AG09309 (cell line): ENCODE data around the gene PDLIM5.
"Not testable (repeated sequence)": the region's sequence is repeated elsewhere in the genome, so short reads cannot be mapped to it uniquely, and the experiment has no call there.

Experiments used
- DNase-seq: peaks from one replicate; pipeline ENCODE4 v3.0.0-alpha.2; 2010; ENCODE audit warnings: low read depth
- H3K4me3 ChIP-seq: 2 replicates; pipeline ENCODE4 v1.5.1; 2011; ENCODE audit warnings: mild to moderate bottlenecking, low read depth, low read length, moderate library complexity; ENCODE audit not compliant: control insufficient read depth
- CTCF ChIP-seq: IDR thresholded peaks from 2 replicates; pipeline ENCODE4 v1.5.1; 2011; ENCODE audit warnings: mild to moderate bottlenecking, low read depth, low read length, inconsistent platforms; ENCODE audit not compliant: insufficient read depth, control insufficient read depth; ENCODE audit errors: missing control alignments

The PDLIM5 gene

GRCh38 chr4:94650690-94651089 lies 198.9 kb downstream of the PDLIM5 start:
- DNase-seq = no peak
- no peak overlapping the region for H3K4me3 ChIP-seq
- TF ChIP-seq CTCF = no peak

GRCh38 chr4:94653095-94653649 lies 201.4 kb downstream of the PDLIM5 start:
- H3K4me3 ChIP-seq = no peak overlapping the region
- no peak for TF ChIP-seq CTCF
- DNase-seq = no peak

- no peak for DNase-seq
- no peak overlapping the region for H3K4me3 ChIP-seq
- TF ChIP-seq CTCF = no peak
These were observed 202.4 kb downstream of the PDLIM5 start for GRCh38 chr4:94653984-94654609.

- DNase-seq = no peak
- H3K4me3 ChIP-seq = no peak overlapping the region
- TF ChIP-seq CTCF = no peak
These were observed 203.0 kb downstream of the PDLIM5 start for GRCh38 chr4:94654714-94655113.

- DNase-seq = no peak
- H3K4me3 ChIP-seq = no peak overlapping the region
- TF ChIP-seq CTCF = no peak
These were observed 208.9 kb downstream of the PDLIM5 start for GRCh38 chr4:94660614-94661013.

GRCh38 chr4:94665021-94665420 lies 213.3 kb downstream of the PDLIM5 start:
- not testable (repeated sequence) for H3K4me3 ChIP-seq, DNase-seq

- no peak for DNase-seq
- H3K4me3 ChIP-seq = no peak overlapping the region
- TF ChIP-seq CTCF = no peak
These were observed 214.0 kb downstream of the PDLIM5 start for GRCh38 chr4:94665500-94666404.
